T-helper 2 cell treated with Interferon-gamma antibody and Interleukin-4, amounts not matched to agents 100 ng/mL and 5 ng/mL, for 36 hours (primary cell): ENCODE data around the gene RMND5B. TPM values are rescaled to one million over a fixed set of nuclear protein-coding genes. Genes with fewer than 3 reads are reported as not detected.
"Not testable (repeated sequence)": the region's sequence is repeated elsewhere in the genome, so short reads cannot be mapped to it uniquely, and the experiment has no call there.

ENCODE experiments used
- intact Hi-C: fragments of 100-400 bp; cut with micrococcal nuclease; formaldehyde crosslinking; loops from one replicate; pipeline ENCODE4 v1.15.1; 2023
- total RNA-seq: library from RNA; stranded (reverse); gene quantifications from 2 replicates; pipeline ENCODE4 v1.2.3, GENCODE V29; 2022

Gene RMND5B
- total RNA-seq, 1 donor from 2014 or later: 32.2 TPM

GRCh38 chr5:178163772-178164735 is 33.2 kb downstream of the RMND5B start:
- intact Hi-C loops: loop anchor here (1.0 kb wide), 2 partner anchors 10 to 88 kb away; no protein-coding TSS in a partner anchor

GRCh38 chr5:178165581-178165980 is 34.8 kb downstream of the RMND5B start:
- intact Hi-C loops: no loop called here

GRCh38 chr5:178170455-178170854 is 39.6 kb downstream of the RMND5B start:
- intact Hi-C loops: no loop called here

GRCh38 chr5:178174456-178174855 is 43.6 kb downstream of the RMND5B start:
- intact Hi-C loops: no loop called here

- intact Hi-C loops: no loop called here
Observed at GRCh38 chr5:178176791-178177190, 46.0 kb downstream of the RMND5B start.

GRCh38 chr5:178177569-178177968 is 46.8 kb downstream of the RMND5B start:
- intact Hi-C loops: no loop called here

GRCh38 chr5:178180141-178180863 is 49.5 kb downstream of the RMND5B start:
- intact Hi-C loops: no loop called here

GRCh38 chr5:178182158-178182876 is 51.5 kb downstream of the RMND5B start:
- intact Hi-C loops: no loop called here

- intact Hi-C loops: no loop called here
Observed at GRCh38 chr5:178186427-178186826, 55.6 kb downstream of the RMND5B start.

GRCh38 chr5:178187014-178187413 is 56.2 kb downstream of the RMND5B start, which contains the start of gene GMCL2:
Gene GMCL2, minus strand, starts transcription at chr5:178187371. Its CDS starts 72 bp downstream, at chr5:178187299.
- intact Hi-C loops: no loop called here

GRCh38 chr5:178189433-178189832 is 58.6 kb downstream of the RMND5B start:
- intact Hi-C loops: no loop called here

- intact Hi-C loops: no loop called here
Observed at GRCh38 chr5:178191661-178192060, 60.8 kb downstream of the RMND5B start.

- intact Hi-C loops: no loop called here
Observed at GRCh38 chr5:178192244-178192643, 61.4 kb downstream of the RMND5B start.

- intact Hi-C loops: no loop called here
Observed at GRCh38 chr5:178192787-178193186, 62.0 kb downstream of the RMND5B start.

- intact Hi-C loops: no loop called here
Observed at GRCh38 chr5:178193251-178193809, 62.5 kb downstream of the RMND5B start.

- intact Hi-C loops: no loop called here
Observed at GRCh38 chr5:178194026-178194425, 63.2 kb downstream of the RMND5B start.

- intact Hi-C loops: no loop called here
Observed at GRCh38 chr5:178196281-178196812, 65.5 kb downstream of the RMND5B start.

GRCh38 chr5:178196986-178197385 is 66.2 kb downstream of the RMND5B start:
- intact Hi-C loops: no loop called here

GRCh38 chr5:178198151-178198550 is 67.3 kb downstream of the RMND5B start:
- intact Hi-C loops: not testable (repeated sequence)

- intact Hi-C loops: no loop called here
Observed at GRCh38 chr5:178198706-178199105, 67.9 kb downstream of the RMND5B start.
